Measurements from ENCODE around the gene SDC4.

Gene SDC4

GRCh38 chr20:45317826-45318225, 30.4 kb downstream of the SDC4 start:
- no peak for DNase-seq

- DNase-seq = no peak
Observed at GRCh38 chr20:45316150-45317080, 31.8 kb downstream of the SDC4 start.

- no peak for DNase-seq
Observed at GRCh38 chr20:45315672-45316071, 32.6 kb downstream of the SDC4 start.

- DNase-seq = no peak
Observed at GRCh38 chr20:45313943-45314342, 34.3 kb downstream of the SDC4 start.

GRCh38 chr20:45313065-45313695, 35.0 kb downstream of the SDC4 start:
- no peak for DNase-seq

GRCh38 chr20:45312241-45312640, 36.0 kb downstream of the SDC4 start:
- no peak for DNase-seq

GRCh38 chr20:45311589-45312211, 36.5 kb downstream of the SDC4 start:
- DNase-seq = peak; percentile 82 to 84

- no peak for DNase-seq
Observed at GRCh38 chr20:45309075-45309474, 39.1 kb downstream of the SDC4 start.

- no peak for DNase-seq
Observed at GRCh38 chr20:45308117-45308778, 40.0 kb downstream of the SDC4 start, which contains the start of gene MATN4. TSS of gene MATN4 (minus strand) at chr20:45308299. CDS start at chr20:45305582, 2,717 bp downstream.

GRCh38 chr20:45307076-45307640, 41.1 kb downstream of the SDC4 start:
- no peak for DNase-seq

GRCh38 chr20:45306431-45306982, 41.7 kb downstream of the SDC4 start, which contains the start of gene RBPJL:
TSS of gene RBPJL (plus strand) at chr20:45306840. CDS start at chr20:45306923, 83 bp downstream.
- DNase-seq = peak; percentile 70 to 73

GRCh38 chr20:45305262-45305661, 43.0 kb downstream of the SDC4 start:
- DNase-seq = no peak

GRCh38 chr20:45304464-45304999, 43.7 kb downstream of the SDC4 start:
- no peak for DNase-seq

GRCh38 chr20:45303586-45304463, 44.4 kb downstream of the SDC4 start:
- DNase-seq = no peak

GRCh38 chr20:45301824-45302271, 46.4 kb downstream of the SDC4 start:
- DNase-seq = no peak

- DNase-seq = peak; percentile 69 to 74
Observed at GRCh38 chr20:45300961-45301360, 47.3 kb downstream of the SDC4 start.

- no peak for DNase-seq
Observed at GRCh38 chr20:45299786-45300185, 48.4 kb downstream of the SDC4 start.

GRCh38 chr20:45297786-45298497, 50.3 kb downstream of the SDC4 start:
- no peak for DNase-seq

- no peak for DNase-seq
Observed at GRCh38 chr20:45294659-45295058, 53.6 kb downstream of the SDC4 start.

GRCh38 chr20:45294003-45294368, 54.2 kb downstream of the SDC4 start:
- no peak for DNase-seq

All from activated T-cell treated with anti-CD3 and anti-CD28 coated beads, Interleukin-2, amount 50 U/mL, for 48 hours (primary cell).